ENCODE data around the gene CCSER2.
"Not testable (repeated sequence)": the region's sequence is repeated elsewhere in the genome, so short reads cannot be mapped to it uniquely, and the experiment has no call there.

Gene CCSER2

GRCh38 chr10:84521468-84521867, 193.1 kb downstream of the CCSER2 start:
- DNase-seq (ENCODE audit: low spot score) = no peak

- no peak for DNase-seq (ENCODE audit: low spot score)
These were observed 194.4 kb downstream of the CCSER2 start for GRCh38 chr10:84522612-84523462.

- DNase-seq (ENCODE audit: low spot score) = no peak
These were observed 195.1 kb downstream of the CCSER2 start for GRCh38 chr10:84523526-84523925.

GRCh38 chr10:84524435-84524834, 196.0 kb downstream of the CCSER2 start:
- DNase-seq (ENCODE audit: low spot score) = no peak

- no peak for DNase-seq (ENCODE audit: low spot score)
These were observed 196.9 kb downstream of the CCSER2 start for GRCh38 chr10:84525120-84525806.

DNA sequence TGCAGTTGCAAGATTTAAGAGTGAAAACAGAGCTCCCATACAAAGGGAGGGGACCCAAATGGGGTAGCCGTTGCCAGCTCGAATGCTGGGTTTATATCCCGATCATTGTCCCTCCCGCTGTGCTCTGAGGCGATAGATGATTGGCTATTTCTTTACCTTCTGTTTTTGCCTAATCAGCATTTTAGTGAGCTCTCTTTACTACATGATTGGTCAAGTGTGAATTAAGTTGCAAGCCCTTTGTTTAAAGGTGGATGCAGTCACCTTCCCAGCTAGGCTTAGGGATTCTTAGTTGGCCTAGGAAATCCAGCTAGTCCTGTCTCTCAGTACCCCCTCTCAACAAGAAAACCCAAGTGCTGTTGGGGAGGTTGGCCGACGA, 197.4 kb downstream of the CCSER2 start:
- DNase-seq (ENCODE audit: low spot score) = not testable (repeated sequence)

GRCh38 chr10:84527386-84527785, 199.0 kb downstream of the CCSER2 start:
- DNase-seq (ENCODE audit: low spot score) = not testable (repeated sequence)

GRCh38 chr10:84528526-84528925, 200.1 kb downstream of the CCSER2 start:
- not testable (repeated sequence) for DNase-seq (ENCODE audit: low spot score)

- no peak for DNase-seq (ENCODE audit: low spot score)
These were observed 202.4 kb downstream of the CCSER2 start for GRCh38 chr10:84530724-84531325.

DNA sequence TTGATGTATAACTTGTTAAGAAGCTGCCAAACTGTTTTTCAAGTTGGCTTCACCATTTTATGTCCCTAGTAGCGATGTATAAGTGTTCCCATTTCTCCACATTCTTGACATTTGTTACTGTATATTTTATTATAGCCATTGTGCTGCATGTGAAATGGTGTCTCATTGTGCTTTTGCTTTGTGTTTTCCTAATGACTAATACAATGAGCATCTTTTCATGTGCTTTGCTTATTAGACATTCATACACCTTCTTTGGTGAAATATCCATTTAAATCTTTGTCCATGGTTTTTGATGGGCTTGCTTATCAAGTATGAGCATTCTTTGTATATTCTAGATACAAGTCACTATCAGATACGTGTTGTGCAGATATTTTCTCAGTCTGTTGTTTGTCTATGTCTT, 203.0 kb downstream of the CCSER2 start:
- no peak for DNase-seq (ENCODE audit: low spot score)

DNA sequence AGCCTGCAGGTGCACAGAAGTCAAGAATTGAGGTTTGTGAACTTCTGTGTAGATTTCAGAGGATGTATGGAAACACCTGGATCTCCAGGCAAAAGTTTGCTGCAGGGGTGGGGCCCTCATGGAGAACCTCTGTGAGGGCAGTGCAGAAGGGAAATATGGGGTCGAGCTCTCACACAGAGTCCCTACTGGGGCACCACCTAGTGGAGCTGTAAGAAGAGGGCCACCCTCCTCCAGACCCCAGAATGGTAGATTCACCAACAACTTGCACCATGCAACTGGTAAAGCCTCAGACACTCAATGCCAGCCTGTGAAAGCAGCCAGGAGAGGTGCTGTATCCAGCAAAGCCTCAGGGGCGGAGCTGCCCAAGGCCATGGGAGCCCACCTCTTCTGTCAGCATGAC, 205.8 kb downstream of the CCSER2 start:
- no peak for DNase-seq (ENCODE audit: low spot score)

DNA sequence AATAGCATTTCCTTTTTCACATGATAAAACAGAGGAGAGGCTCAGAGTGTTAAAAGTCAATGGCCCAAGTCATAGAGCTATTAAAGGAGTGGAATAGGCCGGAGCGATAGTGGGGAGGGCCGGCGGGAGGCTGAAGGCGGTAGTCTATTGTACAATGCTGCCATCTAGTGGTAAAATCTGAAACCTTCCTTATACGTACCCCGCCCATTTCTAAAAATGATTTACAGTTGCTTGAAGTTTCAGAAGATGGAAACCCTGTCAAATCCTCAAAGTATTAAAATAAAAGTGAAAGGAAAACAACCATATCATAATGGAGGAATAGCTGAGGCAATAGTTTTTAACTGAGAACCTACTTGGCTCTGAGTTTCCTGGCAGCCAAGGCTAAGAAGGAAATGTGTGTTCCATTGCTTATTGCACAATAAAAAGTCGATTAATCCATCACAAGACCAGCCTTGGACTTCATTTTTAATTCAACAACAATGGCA, 209.1 kb downstream of the CCSER2 start:
- no peak for DNase-seq (ENCODE audit: low spot score)

- no peak for DNase-seq (ENCODE audit: low spot score)
These were observed 209.6 kb downstream of the CCSER2 start for GRCh38 chr10:84538036-84538435.

DNA sequence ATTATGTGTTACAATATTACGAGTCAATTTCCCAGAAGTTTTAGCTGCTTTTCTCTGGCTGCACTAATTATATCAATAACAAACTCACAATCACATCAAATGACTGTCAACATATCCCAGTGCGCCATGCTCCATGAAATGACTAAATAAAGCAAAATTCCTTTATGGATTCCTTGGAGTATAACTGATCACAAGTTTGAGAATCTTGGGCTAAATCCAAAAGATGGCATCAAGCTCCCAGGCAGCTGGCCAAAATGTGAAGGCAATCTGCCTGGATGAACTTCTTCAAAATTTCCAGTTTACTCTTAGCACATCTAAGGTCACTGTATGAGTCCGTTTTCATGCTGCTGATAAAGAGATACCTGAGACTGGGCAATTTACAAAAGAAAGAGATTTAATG, 210.8 kb downstream of the CCSER2 start:
- DNase-seq (ENCODE audit: low spot score) = no peak

DNA sequence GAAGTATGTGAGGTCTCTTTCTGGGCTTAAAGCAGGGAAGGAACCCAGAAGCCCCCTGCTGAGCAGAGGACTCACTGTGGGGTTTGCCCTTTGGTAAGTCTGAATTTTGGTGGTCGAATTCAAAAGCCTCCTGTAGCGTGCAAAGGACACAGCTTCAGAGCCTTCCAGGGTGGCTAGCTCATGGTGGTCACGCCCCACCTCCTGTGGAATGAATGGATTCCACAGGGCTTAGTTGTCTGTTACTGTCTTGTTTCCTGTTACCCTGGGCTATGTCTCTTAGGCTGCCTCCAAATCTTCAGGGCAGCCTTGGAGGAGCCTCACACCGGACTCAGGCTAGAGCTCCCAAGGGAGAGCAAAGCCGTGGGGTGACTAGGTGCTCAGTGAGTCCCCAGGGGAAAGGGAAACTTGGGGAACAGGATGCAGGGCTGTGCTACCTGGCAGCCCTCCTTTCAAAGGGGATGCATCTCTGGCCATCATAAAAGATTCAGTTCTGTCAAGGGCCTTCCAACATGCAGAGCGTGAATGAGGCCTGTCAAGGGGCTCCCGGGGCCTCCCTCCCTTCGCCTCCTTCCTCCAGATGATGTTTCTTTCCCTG, 211.7 kb downstream of the CCSER2 start:
- no peak for DNase-seq (ENCODE audit: low spot score)

DNA sequence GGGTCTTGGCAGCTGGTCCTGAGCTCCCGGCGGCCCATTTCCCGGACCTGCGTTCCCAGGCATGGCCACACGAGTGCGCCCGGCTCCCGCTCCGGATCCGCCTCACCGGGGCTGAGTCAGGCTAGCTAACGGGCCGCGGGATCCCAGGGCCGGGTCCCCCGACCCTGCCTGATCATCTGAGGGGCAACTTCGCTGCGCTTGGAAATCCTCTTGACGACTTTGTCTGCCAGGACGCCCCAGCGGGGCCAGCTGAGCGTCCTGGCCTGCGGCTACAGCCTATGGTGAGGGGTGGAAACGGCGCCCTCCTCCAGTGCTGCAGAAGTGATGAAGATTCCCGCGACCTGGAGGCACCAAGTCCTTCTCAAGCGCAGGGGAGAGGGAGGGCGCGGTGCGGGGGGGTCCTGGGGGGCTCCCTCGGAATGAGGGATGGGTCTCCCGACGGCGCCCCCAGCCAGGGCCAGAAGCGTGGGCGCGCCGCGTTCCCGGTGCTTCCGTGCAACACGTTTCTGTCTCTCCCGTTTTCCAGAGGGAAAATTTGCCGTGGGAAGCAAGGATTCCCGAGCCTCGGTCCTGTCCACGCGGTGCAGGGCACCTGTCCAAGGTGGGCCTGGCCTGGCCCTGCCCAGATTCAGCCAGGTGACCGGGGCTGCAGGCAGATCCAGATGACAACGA, 212.4 kb downstream of the CCSER2 start:
- peak; percentile 90 for DNase-seq (ENCODE audit: low spot score)

GRCh38 chr10:84541289-84541637, 212.9 kb downstream of the CCSER2 start:
- DNase-seq (ENCODE audit: low spot score) = peak; percentile 61

- DNase-seq (ENCODE audit: low spot score) = no peak
These were observed 214.4 kb downstream of the CCSER2 start for GRCh38 chr10:84542522-84543490.

DNA sequence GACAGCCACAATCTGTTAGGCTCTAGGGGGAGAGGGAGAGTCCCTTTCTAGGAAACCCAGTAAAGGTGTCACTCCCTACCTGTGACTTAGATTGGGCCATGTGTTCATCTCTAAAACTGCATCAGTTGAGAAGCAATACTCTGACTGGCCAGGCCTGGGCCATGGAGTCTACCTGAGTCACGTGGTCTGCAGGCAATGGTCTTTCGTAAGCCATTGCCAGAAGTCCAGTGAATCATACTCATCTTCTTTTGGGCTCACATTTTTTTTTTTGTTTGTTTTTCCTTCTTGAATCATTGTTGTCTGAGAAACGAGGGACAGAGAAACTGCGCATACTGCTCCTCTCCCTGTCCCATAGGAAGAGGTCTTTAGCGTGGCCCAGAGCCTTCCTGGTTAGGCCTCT, 215.6 kb downstream of the CCSER2 start:
- DNase-seq (ENCODE audit: low spot score) = no peak

DNA sequence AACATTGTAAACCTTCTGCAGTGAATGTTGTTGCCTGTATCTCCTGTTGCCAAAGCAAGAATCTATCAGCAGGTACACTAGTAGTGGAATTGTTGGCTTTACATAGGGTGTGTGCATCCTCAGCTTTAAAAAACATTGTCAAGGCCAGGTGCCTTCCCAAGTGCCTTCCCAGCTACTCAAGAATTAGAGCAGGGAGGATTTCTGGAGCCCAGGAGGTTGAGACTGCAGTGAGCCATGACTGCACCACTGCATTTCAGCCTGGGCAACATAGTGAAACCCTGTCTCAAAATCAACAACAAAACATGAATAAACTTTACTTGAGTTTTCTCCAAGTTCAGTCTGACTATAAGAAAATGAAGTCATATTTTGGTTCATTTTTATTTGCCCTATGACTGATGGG, 217.3 kb downstream of the CCSER2 start:
- DNase-seq (ENCODE audit: low spot score) = no peak

DNA sequence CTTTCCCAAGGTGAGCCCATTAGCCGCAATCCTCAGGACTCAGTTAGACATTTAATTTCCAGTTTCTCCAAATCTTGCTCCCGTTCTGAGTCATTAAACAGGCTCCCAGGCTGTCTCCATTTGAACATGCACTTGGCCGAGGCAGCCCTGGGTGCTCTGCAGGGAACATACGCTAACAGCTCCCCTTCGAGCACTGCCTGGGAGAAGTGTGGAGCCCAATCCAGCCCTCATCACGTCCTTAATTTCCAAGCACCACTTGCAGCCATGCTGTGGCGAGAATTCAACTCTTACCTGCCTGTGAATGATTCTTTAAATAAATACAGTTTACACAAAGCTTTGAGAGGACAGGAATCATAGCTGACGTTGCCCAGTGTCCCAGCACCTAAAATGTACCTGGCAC, 218.2 kb downstream of the CCSER2 start:
- no peak for DNase-seq (ENCODE audit: low spot score)

All from ecto neural progenitor cell (in vitro differentiated cells).